Ovary (tissue), 9 donors: Measurements from ENCODE around the gene SMURF1. TPM values are rescaled to one million over a fixed set of nuclear protein-coding genes. Genes with fewer than 3 reads are reported as not detected.

Experiments
- DNase-seq, 5 donors: peaks; one replicate each; pipeline ENCODE4 v3.0.0-alpha.2; 2019 to 2020
- H3K27ac ChIP-seq, 2 donors: fragments of 200-600 bp; one replicate each; pipeline versions ENCODE4 v1.5.1 to v1.8.0; 2019 to 2022
- H3K27me3 ChIP-seq: fragments of 200-600 bp; one replicate; pipeline ENCODE4 v1.8.0; 2022
- H3K36me3 ChIP-seq: fragments of 200-600 bp; sonication (generic); one replicate; pipeline ENCODE4 v1.5.1; 2019
- H3K4me1 ChIP-seq: one replicate; pipeline ENCODE4 v1.8.1; 2013; ENCODE audit warnings: mild to moderate bottlenecking, moderate library complexity; ENCODE audit not compliant: insufficient read depth
- H3K4me3 ChIP-seq: fragments of 200-600 bp; sonication (generic); one replicate; pipeline ENCODE4 v1.5.1; 2017
- H3K9me3 ChIP-seq, 2 donors: fragments of 200-600 bp in 1 of 2; sonication (generic) in 1 of 2; one replicate each; pipeline versions ENCODE4 v1.5.1 to v1.8.1; 2013 to 2019; ENCODE audit warnings: mild to moderate bottlenecking in 1 of 2, moderate library complexity in 1 of 2
- CTCF ChIP-seq, 3 donors: fragments of 450-650 bp in 2 of 3; fragments of 200-600 bp in 1 of 3; IDR thresholded peaks; one replicate each; pipeline versions ENCODE4 v1.5.1 to v1.8.0; 2016 to 2022; ENCODE audit warnings: antibody characterized with exemption in 3 of 3, mild to moderate bottlenecking in 1 of 3
- EP300 ChIP-seq: sonication (generic); formaldehyde crosslinking; IDR thresholded peaks from one replicate; pipeline ENCODE4 v1.6.1; 2017; ENCODE audit warnings: antibody characterized with exemption
- POLR2A ChIP-seq: fragments of 450-650 bp; IDR thresholded peaks from one replicate; pipeline ENCODE4 v1.6.1; 2017; ENCODE audit warnings: antibody characterized with exemption, mild to moderate bottlenecking, moderate library complexity
- WGBS, 3 donors: extraction: QIAGEN DNeasy Blood & Tissue Kit in 1 of 3; methylation state at CpG; one replicate each; pipeline versions ENCODE4 v1.1.5 to v1.1.7; 2013 to 2017; 5-methylcytosine and 5-hydroxymethylcytosine counted together
- intact Hi-C, 4 donors: fragments of 100-400 bp; cut with DNase I; formaldehyde crosslinking; loops; one replicate each; pipeline versions ENCODE4 v1.11.0 to v1.15.1; 2022 to 2023
- polyA plus RNA-seq, 2 donors: library from polyadenylated mRNA; stranded (reverse); fragments of 200-250 nt in 1 of 2; fragments of 350-450 nt in 1 of 2; fragmentation: Illumina TruSeq in 1 of 2; extraction: RNeasy Lipid Tissue Mini Kit (QIAGEN cat#74804) in 1 of 2; gene quantifications; one replicate each; pipeline ENCODE4 v1.2.3, GENCODE V29; 2013 to 2014
- total RNA-seq, 7 donors: library from RNA; depleted of rRNA in 2 of 7; stranded (reverse); fragments of >200 nt in 2 of 7; fragmentation: NEBNext Ultra II Directional in 3 of 7; extraction: Animal tissue kit (Norgen Biotek cat#: 25700) in 3 of 7; gene quantifications; one replicate each; pipeline versions ENCODE4 v1.1.0 to v1.2.4, GENCODE V29; 2016 to 2023
- donor health status: DM: no; HTN: no; CAD: no; lungs with moderate emphysema.
- donor health status: DM: no; HTN: no; CAD: no.
- donor health status: Bipolar disorder and iron deficiency.
- donor health status: DM: yes; HTN: yes; CAD: no.
- donor health status: DM: no; HTN: no; CAD: no.
- donor health status: DM: yes; HTN: yes; CAD: no.

The SMURF1 gene
- total and polyA plus RNA-seq, 9 donors, result 15.1 to 40.3 (median 27.2) TPM

- DNase-seq, result no peak
- H3K4me3 ChIP-seq, result no peak overlapping the region
- no peaks in the 10 kb centered on the region for H3K4me1 ChIP-seq
- intact Hi-C loops, result no loop called here
- no peaks in the 10 kb centered on the region for H3K9me3 ChIP-seq
- H3K36me3 ChIP-seq, result no peaks in the 10 kb centered on the region
- H3K27ac ChIP-seq, result no peak overlapping the region
- H3K27me3 ChIP-seq, result no peaks in the 10 kb centered on the region
- no peak for TF ChIP-seq POLR2A
- TF ChIP-seq CTCF (IDR thresholded peaks at IDR 0.05), result no peak
- no peak for TF ChIP-seq EP300
- 92 to 97% (median 93%) methylated on average over 6 of the region's 6 CpGs for WGBS, 3 donors
Observed at GRCh38 chr7:98990356-98990755, 153.6 kb downstream of the SMURF1 start.

DNA sequence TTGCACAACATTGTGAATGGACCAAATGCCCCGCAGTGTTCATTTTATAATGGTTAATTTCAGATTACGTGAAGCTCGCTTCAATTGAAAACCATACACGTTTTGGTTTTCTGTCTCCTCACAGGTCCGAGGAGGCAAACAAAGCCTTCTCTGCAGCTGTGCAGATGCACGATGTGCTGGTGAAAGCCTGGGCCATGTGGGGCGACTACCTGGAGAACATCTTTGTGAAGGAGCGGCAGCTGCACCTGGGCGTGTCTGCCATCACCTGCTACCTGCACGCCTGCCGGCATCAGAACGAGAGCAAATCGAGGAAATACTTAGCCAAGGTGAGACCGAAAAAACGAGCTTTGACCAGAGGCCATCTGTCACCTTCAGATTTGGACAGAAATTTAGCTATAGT, 155.3 kb downstream of the SMURF1 start:
- intact Hi-C loops, result no loop called here
- DNase-seq, result peak in 1 of 5 donors; percentile 1
- TF ChIP-seq POLR2A, result no peak
- no peak for TF ChIP-seq EP300
- TF ChIP-seq CTCF (IDR thresholded peaks at IDR 0.05), result no peak
- H3K36me3 ChIP-seq, result no peaks in the 10 kb centered on the region
- no peaks in the 10 kb centered on the region for H3K4me1 ChIP-seq
- no peak overlapping the region for H3K27ac ChIP-seq
- H3K4me3 ChIP-seq, result no peak overlapping the region
- WGBS, 3 donors, result 94 to 96% (median 95%) methylated on average over 15 of the region's 15 CpGs
- no peaks in the 10 kb centered on the region for H3K27me3 ChIP-seq
- H3K9me3 ChIP-seq, result no peaks in the 10 kb centered on the region

DNA sequence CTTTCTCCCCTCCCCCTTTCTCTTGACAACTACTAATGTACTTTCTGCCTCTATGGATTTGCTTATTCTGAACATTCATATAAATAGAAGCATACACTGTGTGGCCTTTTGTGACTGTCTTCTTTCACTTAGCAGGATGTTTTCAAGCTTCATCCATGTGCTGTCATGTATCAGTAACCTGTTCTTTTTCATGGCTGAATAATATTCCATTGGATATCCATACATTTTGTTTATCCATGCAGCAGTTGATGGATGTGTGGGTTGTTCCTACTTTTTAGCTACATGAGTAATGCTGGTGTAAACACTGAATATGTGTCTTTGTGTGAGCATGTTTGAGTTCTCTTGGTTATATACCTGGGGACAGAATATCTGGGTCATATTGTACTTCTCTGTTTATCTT, 158.0 kb downstream of the SMURF1 start:
- no peaks in the 10 kb centered on the region for H3K36me3 ChIP-seq
- no peaks in the 10 kb centered on the region for H3K27me3 ChIP-seq
- no peak overlapping the region for H3K4me3 ChIP-seq
- DNase-seq, result no peak
- no peak overlapping the region for H3K27ac ChIP-seq
- H3K4me1 ChIP-seq, result no peaks in the 10 kb centered on the region
- intact Hi-C loops, result no loop called here
- no peak for TF ChIP-seq EP300
- TF ChIP-seq CTCF (IDR thresholded peaks at IDR 0.05), result no peak
- no peak for TF ChIP-seq POLR2A
- H3K9me3 ChIP-seq, result no peaks in the 10 kb centered on the region

DNA sequence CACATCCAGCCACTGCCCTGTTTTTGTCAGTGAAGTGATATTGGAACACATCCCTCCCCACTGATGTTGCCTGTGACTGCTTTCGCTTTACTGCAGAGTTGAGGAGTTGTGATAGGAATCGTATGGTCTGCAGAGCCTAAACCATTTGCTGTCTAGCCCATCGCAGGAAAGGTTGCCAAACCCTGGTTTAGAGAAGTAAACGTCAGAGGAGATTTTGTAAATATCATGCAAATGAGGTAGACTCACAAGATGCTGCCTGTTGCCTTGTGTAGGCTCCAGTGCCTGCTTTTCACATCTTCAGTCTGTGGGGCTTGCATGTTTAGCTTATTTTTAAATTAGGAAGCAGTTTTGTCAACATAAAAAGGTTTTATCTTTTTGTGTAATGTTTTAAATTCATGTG, 158.5 kb downstream of the SMURF1 start:
- TF ChIP-seq CTCF (IDR thresholded peaks at IDR 0.05), result no peak
- no peak for TF ChIP-seq POLR2A
- TF ChIP-seq EP300, result no peak
- Histone ChIP-seq H3K4me1 (no peaks in the 10 kb centered on the region), H3K27me3 (no peaks in the 10 kb centered on the region), H3K4me3 (no peak overlapping the region), H3K27ac (no peak overlapping the region), H3K9me3 (no peaks in the 10 kb centered on the region), H3K36me3 (no peaks in the 10 kb centered on the region)
- peak in 2 of 5 donors; percentile 2 for DNase-seq
- intact Hi-C loops, result no loop called here
- WGBS, 3 donors, result 30 to 54% (median 43%) methylated on average over 4 of the region's 4 CpGs

DNA sequence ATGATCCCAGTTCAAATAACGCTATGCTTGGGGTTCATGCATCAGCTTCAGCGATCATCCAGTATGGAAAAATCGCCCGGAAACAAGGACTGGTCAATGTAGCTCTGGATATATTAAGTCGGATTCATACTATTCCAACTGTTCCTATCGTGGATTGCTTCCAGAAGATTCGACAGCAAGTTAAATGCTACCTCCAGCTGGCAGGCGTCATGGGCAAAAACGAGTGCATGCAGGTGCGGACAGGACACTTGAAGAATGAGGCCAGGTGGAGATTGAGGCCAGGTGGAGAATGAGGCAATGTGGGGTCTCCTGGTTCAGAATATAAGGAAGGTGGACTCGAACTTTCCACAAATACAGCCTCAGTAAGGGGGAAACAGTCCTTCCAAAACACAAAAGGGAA, 159.8 kb downstream of the SMURF1 start:
- intact Hi-C loops, result no loop called here
- H3K27ac ChIP-seq, result no peak overlapping the region
- H3K9me3 ChIP-seq, result no peaks in the 10 kb centered on the region
- no peak for TF ChIP-seq CTCF (IDR thresholded peaks at IDR 0.05)
- no peak for TF ChIP-seq POLR2A
- TF ChIP-seq EP300, result no peak
- H3K4me3 ChIP-seq, result no peak overlapping the region
- no peaks in the 10 kb centered on the region for H3K4me1 ChIP-seq
- H3K27me3 ChIP-seq, result no peaks in the 10 kb centered on the region
- DNase-seq, result no peak
- 87 to 90% (median 87%) methylated on average over 11 of the region's 11 CpGs for WGBS, 3 donors
- H3K36me3 ChIP-seq, result no peaks in the 10 kb centered on the region
